Trophoblast cell (in vitro differentiated cells and primary cell): Measurements from ENCODE around the gene DERA.

Experiments used
- DNase-seq, 2 donors: peaks; one replicate each; pipeline ENCODE4 v3.0.0-alpha.2; 2016
- H2AFZ ChIP-seq: 2 replicates; pipeline ENCODE4 v1.6.1; 2013; ENCODE audit warnings: low read length, moderate library complexity, mild to moderate bottlenecking; ENCODE audit not compliant: insufficient read depth, poor library complexity
- H2AK5ac ChIP-seq: 2 replicates; pipeline ENCODE4 v1.6.1; 2013; ENCODE audit warnings: mild to moderate bottlenecking, low read length
- H2BK120ac ChIP-seq: 2 replicates; pipeline ENCODE4 v1.6.1; 2013; ENCODE audit warnings: low read length, mild to moderate bottlenecking, moderate library complexity; ENCODE audit not compliant: insufficient read depth, poor library complexity
- H2BK12ac ChIP-seq: 2 replicates; pipeline ENCODE4 v1.6.1; 2013; ENCODE audit warnings: mild to moderate bottlenecking, low read length, moderate library complexity
- H2BK5ac ChIP-seq: 2 replicates; pipeline ENCODE4 v1.6.1; 2013; ENCODE audit warnings: low read length, low read depth, moderate library complexity, mild to moderate bottlenecking; ENCODE audit not compliant: poor library complexity
- H3K14ac ChIP-seq: 2 replicates; pipeline ENCODE4 v1.6.1; 2013; ENCODE audit warnings: mild to moderate bottlenecking, low read length
- H3K18ac ChIP-seq: 2 replicates; pipeline ENCODE4 v1.6.1; 2013; ENCODE audit warnings: mild to moderate bottlenecking, low read length
- H3K23ac ChIP-seq: 2 replicates; pipeline ENCODE4 v1.6.1; 2013; ENCODE audit warnings: low read length
- H3K27ac ChIP-seq: 2 replicates; pipeline ENCODE4 v1.5.1; 2013; ENCODE audit warnings: low read depth, mild to moderate bottlenecking, inconsistent platforms, low read length, moderate library complexity
- H3K27me3 ChIP-seq: 2 replicates; pipeline ENCODE4 v1.6.1; 2013; ENCODE audit warnings: inconsistent platforms, mild to moderate bottlenecking, low read length, moderate library complexity; ENCODE audit not compliant: insufficient read depth
- H3K36me3 ChIP-seq, 2 experiments: 1 replicate in 1 of 2; 2 replicates in 1 of 2; pipeline ENCODE4 v1.6.1; 2013; ENCODE audit warnings: low read length in 2 of 2, mild to moderate bottlenecking in 2 of 2, moderate library complexity in 1 of 2; ENCODE audit not compliant: insufficient read depth in 2 of 2, control insufficient read depth in 1 of 2
- H3K4ac ChIP-seq: 2 replicates; pipeline ENCODE4 v1.6.1; 2013; ENCODE audit warnings: low read depth, mild to moderate bottlenecking, low read length, moderate library complexity
- H3K4me1 ChIP-seq, 2 experiments: 1 replicate in 1 of 2; 2 replicates in 1 of 2; pipeline ENCODE4 v1.6.1; 2013; ENCODE audit warnings: low read length in 2 of 2, mild to moderate bottlenecking in 2 of 2, moderate library complexity in 1 of 2; ENCODE audit not compliant: insufficient read depth in 2 of 2, control insufficient read depth in 1 of 2
- H3K4me2 ChIP-seq: 2 replicates; pipeline ENCODE4 v1.6.1; 2013; ENCODE audit warnings: inconsistent platforms, mild to moderate bottlenecking, low read length, moderate library complexity
- H3K4me3 ChIP-seq: 2 replicates; pipeline ENCODE4 v1.5.1; 2013; ENCODE audit warnings: mild to moderate bottlenecking, low read depth, low read length, inconsistent platforms
- H3K79me1 ChIP-seq: one replicate; pipeline ENCODE4 v1.6.1; 2013; ENCODE audit warnings: low read length
- H3K79me2 ChIP-seq: 2 replicates; pipeline ENCODE4 v1.6.1; 2013; ENCODE audit warnings: low read length, mild to moderate bottlenecking; ENCODE audit not compliant: control insufficient read depth, insufficient read depth, poor library complexity
- H3K9ac ChIP-seq: 2 replicates; pipeline ENCODE4 v1.6.1; 2013; ENCODE audit warnings: mild to moderate bottlenecking, low read length
- H3K9me3 ChIP-seq: 2 replicates; pipeline ENCODE4 v1.6.1; 2013; ENCODE audit warnings: low read depth, mild to moderate bottlenecking, control low read depth, inconsistent platforms, low read length; ENCODE audit not compliant: insufficient read depth
- H4K12ac ChIP-seq: 2 replicates; pipeline ENCODE4 v1.6.1; 2013; ENCODE audit warnings: low read depth, mild to moderate bottlenecking, low read length, moderate library complexity
- H4K8ac ChIP-seq: 2 replicates; pipeline ENCODE4 v1.6.1; 2013; ENCODE audit warnings: low read depth, mild to moderate bottlenecking, low read length, moderate library complexity
- H4K91ac ChIP-seq: one replicate; pipeline ENCODE4 v1.6.1; 2013; ENCODE audit warnings: low read depth, mild to moderate bottlenecking, low read length, moderate library complexity
- WGBS: extraction: QIAGEN DNeasy Blood & Tissue Kit; methylation state at CpG from one replicate; pipeline ENCODE4 v1.1.7; 2013; ENCODE audit warnings: missing lambda C conversion rate; ENCODE audit not compliant: insufficient read length, insufficient coverage; ENCODE audit errors: extremely low coverage; 5-methylcytosine and 5-hydroxymethylcytosine counted together

Gene DERA

DNA sequence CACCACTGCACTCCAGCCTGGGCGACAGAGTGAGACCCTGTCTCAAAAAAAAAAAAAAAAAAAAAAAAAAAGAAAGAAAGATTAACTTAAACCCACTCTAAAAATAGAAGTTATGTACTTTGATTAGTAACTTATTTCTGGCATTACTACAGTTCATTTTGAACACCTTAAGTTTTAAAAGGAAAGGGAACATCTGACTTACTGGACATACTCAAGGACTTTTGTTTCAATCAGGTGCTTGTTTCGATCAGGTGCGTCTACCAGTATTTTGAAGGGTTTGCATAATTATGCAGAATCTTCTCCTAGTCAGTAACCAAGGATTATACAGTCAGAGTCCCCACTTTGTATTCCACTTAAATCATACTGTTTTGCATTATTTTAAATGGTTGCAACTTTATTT lies 105.6 kb downstream of the DERA start:
- no CpG with 5 or more reads among the region's 3 CpGs for WGBS
- Histone ChIP-seq H4K8ac (no peak overlapping the region), H3K4ac (no peak overlapping the region), H2BK12ac (no peak overlapping the region), H3K9ac (no peak overlapping the region), H3K27me3 (no peaks in the 10 kb centered on the region), H3K14ac (no peak overlapping the region), H2BK120ac (no peak overlapping the region), H2AFZ (no peak overlapping the region), H3K27ac (no peak overlapping the region), H3K79me2 (no peaks in the 10 kb centered on the region), H2BK5ac (no peak overlapping the region), H3K4me1 (no peaks in the 10 kb centered on the region), H2AK5ac (no peak overlapping the region), H4K91ac (no peak overlapping the region), H3K4me2 (no peak overlapping the region), H4K12ac (no peak overlapping the region), H3K79me1 (no peaks in the 10 kb centered on the region), H3K18ac (no peak overlapping the region), H3K9me3 (peaks cover 7% of the 10 kb centered on the region), H3K23ac (no peak overlapping the region), H3K4me3 (no peak overlapping the region), H3K36me3 (peaks cover 6 to 15% of the 10 kb centered on the region in 2 experiments)
- DNase-seq, result no peak

DNA sequence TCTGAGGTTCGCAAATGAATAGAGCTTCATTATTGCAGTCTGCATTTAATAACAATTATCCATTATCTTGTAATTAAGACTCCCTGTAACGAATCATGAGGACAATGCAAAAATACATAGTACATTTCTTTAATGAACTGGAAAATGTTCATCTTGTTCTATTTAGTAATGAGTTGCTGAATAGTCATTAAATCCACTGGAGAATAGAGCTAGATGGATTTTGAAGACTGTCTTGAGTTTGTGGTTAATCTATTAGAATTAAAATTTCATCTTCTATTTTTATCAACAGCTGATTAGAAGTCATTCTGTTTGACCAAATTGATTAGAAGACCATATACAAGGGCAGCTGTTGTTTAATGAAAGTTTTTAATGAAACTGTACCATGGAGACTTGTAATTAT lies 107.2 kb downstream of the DERA start:
- peaks cover 6 to 15% of the 10 kb centered on the region in 2 experiments for H3K36me3 ChIP-seq
- no peaks in the 10 kb centered on the region for H3K79me1 ChIP-seq
- H3K4ac ChIP-seq, result no peak overlapping the region
- peaks cover 7% of the 10 kb centered on the region for H3K9me3 ChIP-seq
- no peak overlapping the region for H2BK120ac ChIP-seq
- no peak overlapping the region for H4K12ac ChIP-seq
- no peak overlapping the region for H3K23ac ChIP-seq
- H3K9ac ChIP-seq, result no peak overlapping the region
- H3K18ac ChIP-seq, result no peak overlapping the region
- H2BK12ac ChIP-seq, result no peak overlapping the region
- no peak overlapping the region for H3K14ac ChIP-seq
- H4K91ac ChIP-seq, result no peak overlapping the region
- no peak overlapping the region for H2AFZ ChIP-seq
- H2AK5ac ChIP-seq, result no peak overlapping the region
- no peak for DNase-seq
- no peak overlapping the region for H2BK5ac ChIP-seq
- no peak overlapping the region for H3K27ac ChIP-seq
- no peaks in the 10 kb centered on the region for H3K27me3 ChIP-seq
- H4K8ac ChIP-seq, result no peak overlapping the region
- WGBS, result no CpG with 5 or more reads among the region's 2 CpGs
- H3K4me3 ChIP-seq, result no peak overlapping the region
- H3K79me2 ChIP-seq, result no peaks in the 10 kb centered on the region
- no peaks in the 10 kb centered on the region for H3K4me1 ChIP-seq
- H3K4me2 ChIP-seq, result no peak overlapping the region

DNA sequence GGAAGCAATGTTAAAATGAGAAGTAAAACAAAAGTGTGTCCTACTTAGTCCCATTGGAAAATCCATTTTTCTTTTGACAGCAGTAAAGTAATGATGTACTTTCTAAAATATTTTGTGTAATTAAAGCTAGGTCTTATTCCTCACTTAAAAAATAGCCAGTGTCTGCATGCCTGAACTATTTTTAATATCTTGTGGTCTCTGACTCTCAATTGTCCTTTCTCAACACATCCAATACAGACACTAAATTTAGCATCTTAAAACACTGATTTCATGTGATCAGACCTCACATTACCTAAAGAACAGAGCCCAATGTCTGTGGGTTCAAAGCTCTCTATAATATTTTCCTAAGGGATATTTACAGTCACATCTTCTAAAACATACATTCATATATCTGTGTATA lies 108.0 kb downstream of the DERA start:
- Histone ChIP-seq H3K79me1 (no peaks in the 10 kb centered on the region), H3K14ac (no peak overlapping the region), H4K91ac (no peak overlapping the region), H3K27me3 (no peaks in the 10 kb centered on the region), H2BK120ac (no peak overlapping the region), H3K23ac (no peak overlapping the region), H3K4me1 (no peaks in the 10 kb centered on the region), H3K79me2 (no peaks in the 10 kb centered on the region), H3K4ac (no peak overlapping the region), H3K4me2 (no peak overlapping the region), H4K12ac (no peak overlapping the region), H3K18ac (no peak overlapping the region), H2BK12ac (no peak overlapping the region), H3K27ac (no peak overlapping the region), H4K8ac (no peak overlapping the region), H2AFZ (no peak overlapping the region), H2BK5ac (no peak overlapping the region), H2AK5ac (no peak overlapping the region), H3K4me3 (no peak overlapping the region), H3K36me3 (peaks cover 6 to 14% of the 10 kb centered on the region in 2 experiments), H3K9me3 (peaks cover 7% of the 10 kb centered on the region), H3K9ac (no peak overlapping the region)
- no peak for DNase-seq

GRCh38 chr12:16020031-16020430 lies 108.9 kb downstream of the DERA start:
- Histone ChIP-seq H3K79me2 (no peaks in the 10 kb centered on the region), H3K4ac (no peak overlapping the region), H3K27ac (no peak overlapping the region), H3K79me1 (no peaks in the 10 kb centered on the region), H3K4me3 (no peak overlapping the region), H3K4me1 (no peaks in the 10 kb centered on the region), H4K91ac (no peak overlapping the region), H3K23ac (no peak overlapping the region), H3K36me3 (peaks cover 0 to 8% of the 10 kb centered on the region in 2 experiments), H2BK5ac (no peak overlapping the region), H2BK12ac (no peak overlapping the region), H2AFZ (no peak overlapping the region), H4K12ac (no peak overlapping the region), H3K14ac (no peak overlapping the region), H3K9ac (no peak overlapping the region), H3K27me3 (no peaks in the 10 kb centered on the region), H3K18ac (no peak overlapping the region), H3K9me3 (peaks cover 2% of the 10 kb centered on the region), H4K8ac (no peak overlapping the region), H2AK5ac (no peak overlapping the region), H2BK120ac (no peak overlapping the region), H3K4me2 (no peak overlapping the region)
- no peak for DNase-seq
- WGBS, result no CpG with 5 or more reads among the region's 2 CpGs
